Gastrocnemius medialis (tissue), 4 donors: ENCODE measurements around the gene DPP7. TPM values are rescaled to one million over a fixed set of nuclear protein-coding genes. Genes with fewer than 3 reads are reported as not detected.
"Not testable (repeated sequence)": the region's sequence is repeated elsewhere in the genome, so short reads cannot be mapped to it uniquely, and the experiment has no call there.

ENCODE experiments used
- ATAC-seq, 2 donors: fragments of 150-250 bp; one replicate each; pipeline ENCODE4 v1.9.1; 2016
- DNase-seq, 2 donors: peaks; one replicate each; pipeline ENCODE4 v3.0.0-alpha.2; 2019
- H3K27ac ChIP-seq, 4 donors: fragments of 200-600 bp; sonication (generic); 1 replicate in 1 of 4; 2 replicates in 3 of 4; pipeline ENCODE4 v1.5.1; 2016 to 2018; ENCODE audit warnings: mild to moderate bottlenecking in 2 of 4, moderate library complexity in 1 of 4
- H3K27me3 ChIP-seq, 3 donors: fragments of 200-600 bp; sonication (generic) in 2 of 3; 1 replicate in 1 of 3; 2 replicates in 2 of 3; pipeline versions ENCODE4 v1.5.1 to v1.6.0; 2016 to 2019; ENCODE audit warnings: mild to moderate bottlenecking in 1 of 3, moderate library complexity in 1 of 3
- H3K36me3 ChIP-seq, 2 donors: fragments of 200-600 bp; sonication (generic) in 1 of 2; one replicate each; pipeline ENCODE4 v1.5.1; 2017 to 2018
- H3K4me1 ChIP-seq, 2 donors: fragments of 200-600 bp; sonication (generic) in 1 of 2; one replicate each; pipeline ENCODE4 v1.5.1; 2016 to 2017; ENCODE audit warnings: mild to moderate bottlenecking in 2 of 2
- H3K4me3 ChIP-seq, 4 donors: fragments of 200-600 bp; sonication (generic) in 3 of 4; 1 replicate in 1 of 4; 2 replicates in 3 of 4; pipeline ENCODE4 v1.5.1; 2016 to 2019; ENCODE audit warnings: mild to moderate bottlenecking in 2 of 4
- H3K9me3 ChIP-seq, 3 donors: fragments of 200-600 bp; sonication (generic) in 2 of 3; 1 replicate in 1 of 3; 2 replicates in 2 of 3; pipeline ENCODE4 v1.5.1; 2016 to 2019
- POLR2A ChIP-seq, 2 donors: fragments of 450-650 bp; IDR thresholded peaks; one replicate each; pipeline ENCODE4 v1.6.1; 2017; ENCODE audit warnings: antibody characterized with exemption in 2 of 2, mild to moderate bottlenecking in 2 of 2, moderate library complexity in 2 of 2
- in situ Hi-C, 4 donors: fragments of 200-750 bp; cut with MboI; loops; one replicate each; pipeline versions ENCODE4 v1.15.0 to v1.8.0; 2017; ENCODE audit warnings: low sequenced_read_pairs in 4 of 4
- intact Hi-C: fragments of 100-400 bp; cut with DNase I; formaldehyde crosslinking; loops from one replicate; pipeline ENCODE4 v1.15.1; 2023; ENCODE audit warnings: low total_unique reads
- total RNA-seq, 4 donors: library from RNA; depleted of rRNA; stranded (reverse); fragments of >200 nt; gene quantifications; one replicate each; pipeline versions ENCODE4 v1.1.0 to v1.2.3, GENCODE V29; 2016
- TF ChIP-seq, protein P1 (sequence below), 5 experiments: fragments of 450-650 bp in 3 of 5; fragments of 200-600 bp in 2 of 5; sonication (generic) in 2 of 5; IDR thresholded peaks in 4 of 5; conservative IDR thresholded peaks in 1 of 5; 1 replicate in 4 of 5; 2 replicates in 1 of 5; pipeline ENCODE4 v1.5.1; 2016 to 2019; ENCODE audit warnings: antibody characterized with exemption in 5 of 5, mild to moderate bottlenecking in 3 of 5, moderate library complexity in 3 of 5

DPP7 gene
- total RNA-seq, 4 donors from 2014 or later: 36.9 to 63.1 (median 55.9) TPM

- no peak for ATAC-seq
- Histone ChIP-seq H3K27ac (no peak overlapping the region), H3K9me3 (no peaks in the 10 kb centered on the region), H3K36me3 (no peaks in the 10 kb centered on the region), H3K27me3 (peaks cover 70 to 88% (median 71%) of the 10 kb centered on the region in 3 donors), H3K4me1 (no peaks in the 10 kb centered on the region), H3K4me3 (no peak overlapping the region)
- in situ Hi-C loops (no loop called here), intact Hi-C loops (no loop called here)
- DNase-seq: no peak
- TF ChIP-seq, protein P1, sequence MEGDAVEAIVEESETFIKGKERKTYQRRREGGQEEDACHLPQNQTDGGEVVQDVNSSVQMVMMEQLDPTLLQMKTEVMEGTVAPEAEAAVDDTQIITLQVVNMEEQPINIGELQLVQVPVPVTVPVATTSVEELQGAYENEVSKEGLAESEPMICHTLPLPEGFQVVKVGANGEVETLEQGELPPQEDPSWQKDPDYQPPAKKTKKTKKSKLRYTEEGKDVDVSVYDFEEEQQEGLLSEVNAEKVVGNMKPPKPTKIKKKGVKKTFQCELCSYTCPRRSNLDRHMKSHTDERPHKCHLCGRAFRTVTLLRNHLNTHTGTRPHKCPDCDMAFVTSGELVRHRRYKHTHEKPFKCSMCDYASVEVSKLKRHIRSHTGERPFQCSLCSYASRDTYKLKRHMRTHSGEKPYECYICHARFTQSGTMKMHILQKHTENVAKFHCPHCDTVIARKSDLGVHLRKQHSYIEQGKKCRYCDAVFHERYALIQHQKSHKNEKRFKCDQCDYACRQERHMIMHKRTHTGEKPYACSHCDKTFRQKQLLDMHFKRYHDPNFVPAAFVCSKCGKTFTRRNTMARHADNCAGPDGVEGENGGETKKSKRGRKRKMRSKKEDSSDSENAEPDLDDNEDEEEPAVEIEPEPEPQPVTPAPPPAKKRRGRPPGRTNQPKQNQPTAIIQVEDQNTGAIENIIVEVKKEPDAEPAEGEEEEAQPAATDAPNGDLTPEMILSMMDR (IDR thresholded peaks at IDR 0.05 in 4 of 5, conservative IDR thresholded peaks at IDR 0.05 in 1 of 5): no peak
- TF ChIP-seq POLR2A (IDR thresholded peaks at IDR 0.05): no peak
Observed at GRCh38 chr9:137136881-137137607, 22.5 kb upstream of the DPP7 start.

DNA sequence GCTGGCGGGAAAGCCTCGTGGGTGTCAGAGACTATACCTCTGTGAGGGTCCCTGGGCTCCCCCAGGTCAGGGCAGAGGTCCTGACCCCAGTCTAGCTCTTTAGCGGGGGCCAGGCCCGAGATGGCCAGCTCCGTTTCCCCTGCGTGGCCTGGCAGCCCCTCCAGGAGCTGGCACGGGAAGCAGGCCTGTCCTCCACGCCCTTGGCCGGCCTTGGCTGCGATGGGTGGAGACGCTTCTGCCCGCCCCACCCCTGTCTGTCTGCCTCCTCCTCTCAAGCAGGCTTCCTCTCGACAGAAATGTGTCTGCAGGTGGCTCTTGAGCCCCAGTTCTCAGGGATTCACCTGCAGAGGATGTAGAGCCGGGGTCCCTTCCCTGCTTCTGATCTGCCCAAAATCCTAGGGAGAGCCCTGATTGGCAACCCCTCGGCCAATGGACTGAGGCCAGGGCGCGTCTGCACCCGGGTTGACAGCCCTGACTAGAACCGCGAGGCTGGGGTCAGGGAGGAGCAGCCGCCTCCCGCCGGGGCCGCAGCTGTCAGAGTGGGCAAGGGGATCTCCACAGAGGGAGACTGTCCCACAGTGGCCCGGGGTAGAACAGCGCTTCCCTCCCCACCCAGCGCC lies 21.8 kb upstream of the DPP7 start:
- no peaks in the 10 kb centered on the region for H3K4me1 ChIP-seq
- H3K27ac ChIP-seq: no peak overlapping the region
- H3K4me3 ChIP-seq: no peak overlapping the region
- no peak for ATAC-seq
- no peaks in the 10 kb centered on the region for H3K9me3 ChIP-seq
- H3K36me3 ChIP-seq: no peaks in the 10 kb centered on the region
- no peak for TF ChIP-seq POLR2A (IDR thresholded peaks at IDR 0.05)
- TF ChIP-seq, protein P1 (IDR thresholded peaks at IDR 0.05 in 4 of 5, conservative IDR thresholded peaks at IDR 0.05 in 1 of 5): no peak
- DNase-seq: no peak
- in situ Hi-C loops (no loop called here), intact Hi-C loops (no loop called here)
- H3K27me3 ChIP-seq: peaks cover 68 to 81% (median 70%) of the 10 kb centered on the region in 3 donors

- in situ Hi-C loops, H3K27ac ChIP-seq, ATAC-seq, DNase-seq, H3K9me3 ChIP-seq, H3K36me3 ChIP-seq, intact Hi-C loops, H3K4me1 ChIP-seq, H3K4me3 ChIP-seq: not testable (repeated sequence)
- peaks cover 66 to 77% (median 70%) of the 10 kb centered on the region in 3 donors for H3K27me3 ChIP-seq
Observed at GRCh38 chr9:137135154-137135553, 20.6 kb upstream of the DPP7 start.

- H3K27me3 ChIP-seq: peaks cover 61 to 69% (median 63%) of the 10 kb centered on the region in 3 donors
- intact Hi-C loops: no loop called here
Observed at GRCh38 chr9:137134191-137134590, 19.7 kb upstream of the DPP7 start.

More at GRCh38 chr9:137134191-137134590, 19.7 kb upstream of the DPP7 start:
- Histone ChIP-seq H3K4me3 (no peak overlapping the region), H3K27ac (no peak overlapping the region), H3K9me3 (no peaks in the 10 kb centered on the region), H3K4me1 (no peaks in the 10 kb centered on the region), H3K36me3 (no peaks in the 10 kb centered on the region)
- DNase-seq (no peak), ATAC-seq (no peak)
- TF ChIP-seq POLR2A (IDR thresholded peaks at IDR 0.05): no peak
- TF ChIP-seq, protein P1 (IDR thresholded peaks at IDR 0.05 in 4 of 5, conservative IDR thresholded peaks at IDR 0.05 in 1 of 5): no peak
- in situ Hi-C loops: no loop called here
